Testis (tissue), 2 donors: ENCODE results near the gene OR6S1.

Source experiments
- POLR2A ChIP-seq: fragments of 450-650 bp; IDR thresholded peaks from one replicate; pipeline ENCODE4 v1.6.1; 2017; ENCODE audit warnings: antibody characterized with exemption, mild to moderate bottlenecking, moderate library complexity
- TF ChIP-seq, protein P1 (sequence below), 3 experiments: fragments of 450-650 bp in 2 of 3; fragments of 200-600 bp in 1 of 3; sonication (generic) in 1 of 3; IDR thresholded peaks; one replicate each; pipeline ENCODE4 v1.5.1; 2016 to 2019; ENCODE audit warnings: antibody characterized with exemption in 3 of 3, mild to moderate bottlenecking in 2 of 3, moderate library complexity in 1 of 3

DNA sequence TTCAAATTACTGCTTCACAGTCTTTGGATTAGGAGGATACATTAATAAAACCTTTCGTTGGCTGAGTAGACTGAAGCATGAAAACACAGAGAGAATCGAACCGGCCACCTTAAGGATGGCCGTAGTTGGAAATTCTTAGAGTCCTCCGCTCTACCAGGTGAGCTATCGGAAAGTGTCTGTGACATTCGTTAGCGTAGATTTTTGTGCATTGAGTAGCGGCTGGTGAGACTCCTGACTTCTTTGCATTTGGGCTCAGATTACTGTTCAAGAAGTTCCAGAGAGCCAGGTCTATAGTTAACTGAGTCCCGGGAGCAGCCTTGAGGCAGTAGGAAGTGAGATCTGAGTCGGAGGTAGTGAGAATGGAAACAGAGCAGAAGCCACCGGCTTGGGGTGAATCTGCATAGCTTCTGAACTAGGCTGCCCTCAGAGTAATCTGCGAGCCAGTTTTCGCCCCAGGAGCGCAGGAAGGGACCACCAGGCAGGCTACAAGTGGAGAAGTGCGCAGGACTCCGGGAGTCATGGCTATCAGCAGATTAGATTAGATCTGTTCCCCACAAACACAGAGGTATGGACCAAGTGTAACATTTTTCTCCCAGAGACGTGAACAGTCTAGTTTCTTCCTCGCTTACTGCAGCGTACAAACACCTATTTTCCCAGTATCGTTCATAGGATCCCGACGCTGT is 11.0 kb downstream of the OR6S1 start:
- TF ChIP-seq, protein P1, sequence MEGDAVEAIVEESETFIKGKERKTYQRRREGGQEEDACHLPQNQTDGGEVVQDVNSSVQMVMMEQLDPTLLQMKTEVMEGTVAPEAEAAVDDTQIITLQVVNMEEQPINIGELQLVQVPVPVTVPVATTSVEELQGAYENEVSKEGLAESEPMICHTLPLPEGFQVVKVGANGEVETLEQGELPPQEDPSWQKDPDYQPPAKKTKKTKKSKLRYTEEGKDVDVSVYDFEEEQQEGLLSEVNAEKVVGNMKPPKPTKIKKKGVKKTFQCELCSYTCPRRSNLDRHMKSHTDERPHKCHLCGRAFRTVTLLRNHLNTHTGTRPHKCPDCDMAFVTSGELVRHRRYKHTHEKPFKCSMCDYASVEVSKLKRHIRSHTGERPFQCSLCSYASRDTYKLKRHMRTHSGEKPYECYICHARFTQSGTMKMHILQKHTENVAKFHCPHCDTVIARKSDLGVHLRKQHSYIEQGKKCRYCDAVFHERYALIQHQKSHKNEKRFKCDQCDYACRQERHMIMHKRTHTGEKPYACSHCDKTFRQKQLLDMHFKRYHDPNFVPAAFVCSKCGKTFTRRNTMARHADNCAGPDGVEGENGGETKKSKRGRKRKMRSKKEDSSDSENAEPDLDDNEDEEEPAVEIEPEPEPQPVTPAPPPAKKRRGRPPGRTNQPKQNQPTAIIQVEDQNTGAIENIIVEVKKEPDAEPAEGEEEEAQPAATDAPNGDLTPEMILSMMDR (IDR thresholded peaks at IDR 0.05), result no peak
- no peak for TF ChIP-seq POLR2A
